ENCODE results near the gene DNASE1L1.

The DNASE1L1 gene

DNA sequence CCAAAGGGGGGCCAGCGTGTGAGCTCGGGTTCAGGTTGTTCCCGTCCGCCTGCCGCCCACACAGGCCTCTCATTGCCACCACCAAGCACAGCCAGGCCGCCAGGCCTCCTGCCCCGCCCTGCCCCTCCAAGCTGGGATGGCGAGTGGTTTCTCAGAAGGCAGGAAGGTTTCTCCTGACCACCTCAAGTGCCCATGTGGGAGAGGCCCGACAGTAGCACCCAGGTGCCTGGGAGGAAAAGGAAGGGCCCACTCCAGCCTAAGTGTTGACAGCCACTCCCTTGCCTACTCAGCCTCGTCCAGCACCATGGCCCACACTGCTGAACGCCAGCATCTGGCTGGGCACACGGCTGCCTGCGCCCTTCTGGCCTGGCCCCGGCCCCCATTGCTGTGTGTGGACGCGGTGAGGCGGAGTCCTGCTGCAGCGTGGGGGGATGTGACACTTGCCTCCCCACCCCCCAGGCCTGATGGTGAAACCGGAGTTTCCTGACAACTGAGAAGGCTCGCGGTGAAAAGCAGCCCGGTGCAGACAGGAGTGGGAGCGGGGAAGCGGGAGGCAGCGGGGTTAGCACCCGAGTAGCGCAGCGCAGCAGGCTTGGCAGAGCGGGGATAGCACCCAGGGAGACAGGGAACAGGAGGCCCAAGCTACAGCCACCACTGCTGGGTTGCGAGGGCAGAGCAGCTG lies 53.8 kb downstream of the DNASE1L1 start:
- TF ChIP-seq, protein P1, sequence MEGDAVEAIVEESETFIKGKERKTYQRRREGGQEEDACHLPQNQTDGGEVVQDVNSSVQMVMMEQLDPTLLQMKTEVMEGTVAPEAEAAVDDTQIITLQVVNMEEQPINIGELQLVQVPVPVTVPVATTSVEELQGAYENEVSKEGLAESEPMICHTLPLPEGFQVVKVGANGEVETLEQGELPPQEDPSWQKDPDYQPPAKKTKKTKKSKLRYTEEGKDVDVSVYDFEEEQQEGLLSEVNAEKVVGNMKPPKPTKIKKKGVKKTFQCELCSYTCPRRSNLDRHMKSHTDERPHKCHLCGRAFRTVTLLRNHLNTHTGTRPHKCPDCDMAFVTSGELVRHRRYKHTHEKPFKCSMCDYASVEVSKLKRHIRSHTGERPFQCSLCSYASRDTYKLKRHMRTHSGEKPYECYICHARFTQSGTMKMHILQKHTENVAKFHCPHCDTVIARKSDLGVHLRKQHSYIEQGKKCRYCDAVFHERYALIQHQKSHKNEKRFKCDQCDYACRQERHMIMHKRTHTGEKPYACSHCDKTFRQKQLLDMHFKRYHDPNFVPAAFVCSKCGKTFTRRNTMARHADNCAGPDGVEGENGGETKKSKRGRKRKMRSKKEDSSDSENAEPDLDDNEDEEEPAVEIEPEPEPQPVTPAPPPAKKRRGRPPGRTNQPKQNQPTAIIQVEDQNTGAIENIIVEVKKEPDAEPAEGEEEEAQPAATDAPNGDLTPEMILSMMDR (IDR thresholded peaks at IDR 0.05; ENCODE audit: insufficient read depth, low read length, missing control alignments), result no peak
- CTCF ChIA-PET, result no interaction called here
- DNase-seq (ENCODE audit: low read depth, low spot score), result no peak
- H3K4me3 ChIP-seq (ENCODE audit: low read depth, low read length), result no peak overlapping the region
- POLR2A ChIA-PET, result interaction anchor here (1.1 to 3.4 kb wide), 2 partner anchors 11 to 13 kb away, joined by 3 to 16 read pairs; no protein-coding TSS in a partner anchor

DNA sequence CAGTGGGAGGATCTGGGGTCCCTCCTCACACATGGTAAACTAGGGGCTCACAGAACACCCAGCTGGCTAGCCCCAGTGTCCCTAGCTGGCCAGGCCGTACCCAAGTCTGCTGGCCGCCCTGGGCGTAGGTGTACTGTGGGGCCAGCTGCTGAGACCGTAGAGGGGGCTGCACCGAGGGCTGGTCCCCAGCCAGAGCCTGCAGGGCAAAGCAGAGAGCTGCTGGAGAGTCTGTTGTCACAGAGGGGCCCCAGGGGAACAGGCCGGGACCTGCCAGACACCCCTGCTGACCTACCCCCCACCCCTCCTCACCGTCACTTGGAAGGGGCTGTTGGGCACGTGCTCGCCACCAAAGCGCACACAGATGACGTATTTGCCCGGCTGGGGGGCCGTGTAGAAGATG lies 54.5 kb downstream of the DNASE1L1 start:
- ChIA-PET POLR2A (no interaction called here), CTCF (no interaction called here)
- no peak overlapping the region for H3K4me3 ChIP-seq (ENCODE audit: low read depth, low read length)
- TF ChIP-seq, protein P1 (IDR thresholded peaks at IDR 0.05; ENCODE audit: insufficient read depth, low read length, missing control alignments), result no peak
- DNase-seq (ENCODE audit: low read depth, low spot score), result no peak

DNA sequence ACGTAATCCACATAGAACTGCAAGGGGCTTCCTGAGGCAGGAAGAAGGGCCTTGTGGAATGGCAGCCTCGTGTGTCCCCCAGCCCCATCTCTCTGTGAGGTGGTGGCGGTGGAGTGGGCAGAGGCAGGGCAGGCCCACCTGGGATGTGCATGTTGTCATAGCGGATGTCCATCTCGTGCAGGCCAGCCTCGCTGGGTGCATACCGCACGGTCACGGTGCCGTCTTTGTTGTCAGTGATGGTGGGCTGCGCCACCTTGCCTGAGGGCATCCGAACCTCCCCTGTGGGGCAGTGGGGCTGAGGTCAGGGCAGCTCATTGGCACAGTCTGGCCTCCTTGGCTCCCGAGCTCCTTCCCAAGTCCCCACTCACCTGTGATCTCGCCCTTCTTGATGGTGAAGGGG lies 55.0 kb downstream of the DNASE1L1 start:
- TF ChIP-seq, protein P1 (IDR thresholded peaks at IDR 0.05; ENCODE audit: insufficient read depth, low read length, missing control alignments), result no peak
- ChIA-PET POLR2A (interaction anchor here (1.1 kb wide), 1 partner anchor 12 kb away, joined by 3 read pairs; no protein-coding TSS in a partner anchor), CTCF (no interaction called here)
- H3K4me3 ChIP-seq (ENCODE audit: low read depth, low read length), result no peak overlapping the region
- no peak for DNase-seq (ENCODE audit: low read depth, low spot score)

DNA sequence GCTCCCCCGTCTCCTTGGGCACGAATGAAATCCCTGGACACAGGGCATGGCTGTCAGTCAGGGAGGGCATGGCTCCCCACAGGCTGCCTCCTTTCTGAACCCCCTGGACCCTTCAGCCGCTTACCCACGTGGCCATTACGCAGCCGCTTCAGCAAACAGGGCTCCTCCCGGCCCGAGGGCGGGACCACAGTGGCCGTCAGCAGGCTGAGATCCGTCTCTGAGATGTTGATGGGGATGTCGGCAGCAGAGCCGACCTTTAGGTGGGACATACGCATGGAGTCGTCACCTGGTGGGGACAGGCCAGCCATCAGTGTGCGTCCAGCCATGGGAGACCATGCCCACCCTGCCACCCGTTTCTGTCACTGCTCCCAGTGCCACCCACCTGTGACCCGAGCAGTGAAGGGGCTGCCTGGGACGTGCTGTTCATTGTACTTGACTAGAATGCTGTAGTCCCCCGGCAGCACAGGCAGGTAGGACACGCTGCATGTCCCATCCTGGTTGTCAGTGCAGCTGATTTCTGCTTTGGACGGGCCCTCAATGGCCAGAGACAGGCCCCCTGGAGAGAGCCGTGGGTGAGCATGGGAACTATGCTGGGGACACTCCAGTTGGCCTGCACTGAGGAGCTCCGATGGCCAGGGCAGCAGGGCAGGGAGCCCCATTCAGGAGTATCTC lies 55.7 kb downstream of the DNASE1L1 start:
- TF ChIP-seq, protein P1 (IDR thresholded peaks at IDR 0.05; ENCODE audit: insufficient read depth, low read length, missing control alignments), result no peak
- POLR2A ChIA-PET, result interaction anchor here (1.1 kb wide), 1 partner anchor 12 kb away, joined by 3 read pairs; no protein-coding TSS in a partner anchor
- no peak for DNase-seq (ENCODE audit: low read depth, low spot score)

DNA sequence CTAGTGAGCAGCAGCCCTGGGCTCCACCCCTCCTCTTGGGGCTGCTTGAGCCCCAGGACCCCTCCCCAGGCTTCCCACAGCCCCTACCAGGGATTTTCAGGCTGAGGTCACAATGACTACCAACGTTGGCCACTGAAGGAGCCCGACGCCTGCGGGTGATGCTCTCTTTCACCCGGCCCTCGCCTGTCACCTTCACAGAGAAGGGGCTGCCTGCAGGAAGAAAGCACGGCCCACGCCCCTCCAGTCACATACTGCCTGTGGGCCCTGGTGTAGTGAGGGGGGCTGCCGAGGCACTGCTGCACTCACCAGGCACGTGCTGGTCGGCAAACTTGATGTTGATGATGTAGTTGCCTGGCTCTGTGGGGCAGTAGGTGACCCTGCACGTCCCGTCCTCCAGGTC lies 56.6 kb downstream of the DNASE1L1 start:
- TF ChIP-seq, protein P1 (IDR thresholded peaks at IDR 0.05; ENCODE audit: insufficient read depth, low read length, missing control alignments), result no peak
- CTCF ChIA-PET, result no interaction called here
- DNase-seq (ENCODE audit: low read depth, low spot score), result no peak
- POLR2A ChIA-PET, result no interaction called here
- no peak overlapping the region for H3K4me3 ChIP-seq (ENCODE audit: low read depth, low read length)

More for the DNA sequence above, 55.7 kb downstream of the DNASE1L1 start:
- CTCF ChIA-PET, result no interaction called here
- H3K4me3 ChIP-seq (ENCODE audit: low read depth, low read length), result no peak overlapping the region

DNA sequence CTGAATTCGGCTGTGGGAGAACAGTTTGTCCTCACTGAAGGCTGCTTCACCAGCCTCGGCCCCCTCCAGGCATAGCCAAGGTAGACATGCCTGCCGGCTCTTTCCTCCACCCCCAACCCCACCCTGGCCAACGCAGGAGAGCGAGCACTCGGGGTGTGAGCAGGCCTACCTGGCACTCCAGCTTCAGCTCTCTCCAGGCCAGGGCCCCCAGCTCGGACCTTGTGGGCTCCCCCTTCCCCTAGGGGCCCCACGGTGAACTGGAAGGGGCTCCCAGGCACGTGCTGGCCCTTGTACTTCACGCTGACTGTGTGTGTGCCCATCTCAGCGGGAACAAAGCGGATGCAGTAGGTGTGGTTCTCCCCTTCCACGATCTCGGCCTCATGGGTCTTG lies 57.0 kb downstream of the DNASE1L1 start:
- POLR2A ChIA-PET, result no interaction called here
- CTCF ChIA-PET, result no interaction called here
- H3K4me3 ChIP-seq (ENCODE audit: low read depth, low read length), result no peak overlapping the region
- no peak for DNase-seq (ENCODE audit: low read depth, low spot score)
- TF ChIP-seq, protein P1 (IDR thresholded peaks at IDR 0.05; ENCODE audit: insufficient read depth, low read length, missing control alignments), result no peak

Data from AG04449 (cell line).